GM19468 (cell line): ENCODE data around the gene ALKBH7.

Experiments
- ATAC-seq: cut with Tn5 transposase; IDR thresholded peaks from one replicate; pipeline ENCODE4 v1.9.1; 2021; ENCODE audit warnings: mild to moderate bottlenecking, moderate library complexity, moderate number of reproducible peaks; ENCODE audit not compliant: unreplicated experiment; ENCODE audit errors: extremely low read depth

Gene ALKBH7

DNA sequence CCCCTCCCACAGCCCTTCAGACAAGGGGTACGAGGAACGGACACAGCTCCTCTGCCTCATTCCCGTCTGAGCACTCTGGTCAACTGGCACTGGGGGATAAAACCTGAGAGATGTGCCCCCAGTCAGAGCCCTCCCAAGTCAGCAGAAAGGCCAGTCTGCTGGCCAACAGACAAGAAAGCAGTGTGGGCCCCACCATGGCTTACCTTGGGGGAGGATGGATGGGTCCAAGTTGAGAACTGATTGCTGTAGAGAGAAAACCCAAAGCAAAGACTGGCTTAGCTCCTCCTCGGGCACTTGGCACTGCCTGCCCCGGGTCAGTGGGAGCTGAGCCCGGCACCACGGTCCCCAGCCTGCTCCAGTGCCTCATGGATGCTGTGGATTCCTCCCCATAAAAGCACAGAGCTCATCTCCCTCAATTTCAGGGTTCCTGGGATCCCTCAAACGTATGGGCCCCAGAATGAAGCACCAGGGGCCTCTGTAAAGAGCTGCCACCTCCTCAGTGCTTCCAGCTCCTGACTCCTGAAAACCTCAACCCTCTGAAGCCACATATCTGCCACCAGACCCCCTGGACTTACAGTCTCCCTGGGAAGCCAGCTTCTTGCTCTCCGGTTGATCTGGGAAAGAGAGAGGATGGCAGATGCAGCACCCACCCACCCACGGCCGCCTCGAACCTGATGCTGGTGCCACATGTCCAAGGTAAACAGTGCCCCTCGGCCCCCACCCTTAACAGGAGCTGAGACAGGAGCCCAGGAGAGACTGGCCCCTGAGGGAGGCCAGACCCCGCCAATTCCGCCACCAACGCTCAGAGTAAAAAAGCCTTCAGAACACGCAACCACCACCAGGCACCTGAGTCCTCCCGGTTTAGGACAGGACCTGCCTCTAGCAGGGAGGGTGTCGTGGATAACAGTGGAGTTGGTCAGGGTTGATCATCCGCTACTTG, 48.8 kb downstream of the ALKBH7 start:
- no peak for ATAC-seq

DNA sequence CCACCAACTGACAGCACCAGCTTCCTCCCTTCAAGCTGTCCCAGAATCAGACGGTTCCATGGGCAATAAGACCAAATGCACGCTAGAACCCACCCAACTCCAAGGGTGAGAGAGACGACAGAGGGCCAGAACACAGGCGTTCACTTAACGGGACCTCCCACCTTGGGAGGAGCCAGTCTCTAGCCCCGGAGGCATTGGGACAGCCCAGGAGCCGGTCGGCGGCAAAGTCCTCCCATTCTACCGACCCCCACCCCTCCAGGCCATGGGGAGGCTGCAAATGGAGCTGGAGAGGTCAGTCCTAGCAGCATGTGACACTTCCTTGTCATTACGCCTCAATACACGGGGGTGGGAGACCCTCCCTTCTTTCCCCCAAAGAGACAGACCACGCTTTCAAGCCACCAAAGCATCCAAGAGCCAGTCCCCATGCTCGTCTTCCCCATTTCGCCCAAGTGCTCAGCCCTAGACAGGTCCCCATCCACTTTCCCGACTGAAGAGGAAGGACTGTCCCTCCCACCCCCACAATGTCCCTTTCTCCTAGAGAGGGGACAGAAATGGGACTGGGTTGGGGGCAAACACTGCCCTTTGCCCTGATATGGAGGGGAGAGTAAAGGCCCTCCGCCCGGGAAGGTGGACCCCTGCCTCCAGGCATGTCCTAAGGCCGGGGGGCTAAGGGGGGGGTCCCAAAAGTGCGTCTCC, 51.1 kb downstream of the ALKBH7 start:
- ATAC-seq, result no peak

DNA sequence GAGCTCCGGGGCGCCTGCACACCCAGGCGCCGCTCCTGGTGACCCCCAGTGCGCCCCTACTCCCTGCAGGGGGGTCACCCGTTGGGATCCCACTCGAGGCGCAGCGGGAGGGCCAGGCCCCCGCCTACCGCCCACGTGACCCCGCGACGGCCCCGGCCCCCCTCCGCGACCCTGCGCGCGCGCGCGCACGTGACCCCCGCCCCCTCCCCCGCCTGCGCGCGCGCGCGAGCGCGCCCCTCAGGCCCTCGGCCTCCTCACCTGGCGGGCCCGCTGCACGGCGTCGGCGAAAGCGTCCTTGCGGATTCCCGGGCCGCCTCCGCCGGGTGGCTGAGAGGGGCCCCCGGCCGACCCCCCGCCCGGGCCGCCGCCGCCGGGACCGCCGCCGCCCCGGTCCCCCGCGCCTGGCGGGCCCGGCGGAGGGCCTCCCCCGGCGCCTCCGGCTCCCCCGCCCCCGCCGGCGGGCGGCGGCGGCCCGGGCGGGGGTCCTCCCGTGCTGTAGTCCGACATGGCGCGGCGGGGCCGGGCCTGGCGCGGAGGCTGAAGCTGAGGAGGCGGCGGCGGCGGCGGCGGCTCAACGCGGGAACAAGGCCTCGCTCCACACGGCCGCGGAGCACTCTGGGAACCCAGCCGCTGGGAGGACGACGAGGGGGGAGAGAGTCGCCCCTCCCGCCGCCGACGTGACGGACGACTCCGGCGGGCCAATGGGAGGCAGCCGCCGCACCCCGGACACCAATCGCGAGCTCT, 51.8 kb downstream of the ALKBH7 start, which contains the start of gene KHSRP:
Gene KHSRP, minus strand, starts transcription at position 617 of the 744 bp plus-strand sequence. Its CDS starts 110 bp downstream, at position 507.
- ATAC-seq, result no peak
